PC-9 (cell line): ENCODE data around the gene ELMOD1.

Experiments
- EZH2 ChIP-seq: fragments of 200-600 bp; sonication (generic); IDR thresholded peaks from 2 replicates; pipeline ENCODE4 v1.8.0; 2017; ENCODE audit warnings: antibody characterized with exemption, low read depth
- TF ChIP-seq, protein P1 (sequence below): fragments of 200-600 bp; sonication (generic); conservative IDR thresholded peaks from 2 replicates; pipeline ENCODE4 v1.6.1; 2017; ENCODE audit warnings: mixed run types, antibody characterized with exemption, mild to moderate bottlenecking, moderate library complexity

GRCh38 chr11:107547961-107548360 is 43.0 kb upstream of the ELMOD1 start:
- TF ChIP-seq, protein P1, sequence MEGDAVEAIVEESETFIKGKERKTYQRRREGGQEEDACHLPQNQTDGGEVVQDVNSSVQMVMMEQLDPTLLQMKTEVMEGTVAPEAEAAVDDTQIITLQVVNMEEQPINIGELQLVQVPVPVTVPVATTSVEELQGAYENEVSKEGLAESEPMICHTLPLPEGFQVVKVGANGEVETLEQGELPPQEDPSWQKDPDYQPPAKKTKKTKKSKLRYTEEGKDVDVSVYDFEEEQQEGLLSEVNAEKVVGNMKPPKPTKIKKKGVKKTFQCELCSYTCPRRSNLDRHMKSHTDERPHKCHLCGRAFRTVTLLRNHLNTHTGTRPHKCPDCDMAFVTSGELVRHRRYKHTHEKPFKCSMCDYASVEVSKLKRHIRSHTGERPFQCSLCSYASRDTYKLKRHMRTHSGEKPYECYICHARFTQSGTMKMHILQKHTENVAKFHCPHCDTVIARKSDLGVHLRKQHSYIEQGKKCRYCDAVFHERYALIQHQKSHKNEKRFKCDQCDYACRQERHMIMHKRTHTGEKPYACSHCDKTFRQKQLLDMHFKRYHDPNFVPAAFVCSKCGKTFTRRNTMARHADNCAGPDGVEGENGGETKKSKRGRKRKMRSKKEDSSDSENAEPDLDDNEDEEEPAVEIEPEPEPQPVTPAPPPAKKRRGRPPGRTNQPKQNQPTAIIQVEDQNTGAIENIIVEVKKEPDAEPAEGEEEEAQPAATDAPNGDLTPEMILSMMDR = no peak
- TF ChIP-seq EZH2 = no peak
